ENCODE results near the gene NFATC1.
A peak's percentile ranks its signal among the peaks of the same experiment; 100 is the strongest.

The NFATC1 gene

DNA sequence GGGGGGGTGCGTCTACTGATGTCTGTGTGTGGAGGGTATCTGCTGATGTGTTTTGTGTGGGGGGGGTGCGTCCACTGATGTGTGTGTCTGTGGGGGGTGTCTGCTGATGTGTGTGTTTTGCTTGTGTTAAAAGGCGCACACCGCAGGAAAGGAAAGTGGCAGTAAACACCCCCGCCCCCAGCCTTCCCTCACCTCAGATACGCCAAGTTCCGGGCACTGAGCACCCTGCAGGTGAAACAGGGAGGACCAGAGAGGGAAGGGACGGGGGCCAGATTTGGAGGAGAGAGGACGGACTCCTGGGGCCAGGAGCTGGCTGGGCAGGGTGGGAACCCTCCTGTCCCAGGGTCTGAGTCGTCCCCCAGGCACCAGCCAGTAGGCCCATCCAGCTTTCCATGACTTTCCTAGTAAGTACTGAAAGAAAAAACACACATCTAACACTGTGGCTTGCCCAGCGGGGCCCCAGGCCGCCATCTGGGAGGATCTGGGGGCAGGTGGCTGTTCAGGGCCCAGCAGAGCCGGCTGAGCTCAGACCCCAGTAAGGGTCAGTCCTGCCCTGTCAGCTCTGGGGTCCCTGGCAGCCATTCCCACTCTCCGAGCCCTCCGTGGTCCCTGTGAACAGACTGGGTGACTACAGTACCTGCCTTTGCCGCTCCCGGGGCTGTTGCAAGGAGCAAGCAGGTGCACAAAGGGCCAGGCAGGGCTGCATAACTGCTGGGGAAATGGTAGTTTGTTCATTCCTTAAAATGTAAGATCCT, 126.9 kb downstream of the NFATC1 start:
- no peak for DNase-seq (ENCODE audit: low spot score)

DNA sequence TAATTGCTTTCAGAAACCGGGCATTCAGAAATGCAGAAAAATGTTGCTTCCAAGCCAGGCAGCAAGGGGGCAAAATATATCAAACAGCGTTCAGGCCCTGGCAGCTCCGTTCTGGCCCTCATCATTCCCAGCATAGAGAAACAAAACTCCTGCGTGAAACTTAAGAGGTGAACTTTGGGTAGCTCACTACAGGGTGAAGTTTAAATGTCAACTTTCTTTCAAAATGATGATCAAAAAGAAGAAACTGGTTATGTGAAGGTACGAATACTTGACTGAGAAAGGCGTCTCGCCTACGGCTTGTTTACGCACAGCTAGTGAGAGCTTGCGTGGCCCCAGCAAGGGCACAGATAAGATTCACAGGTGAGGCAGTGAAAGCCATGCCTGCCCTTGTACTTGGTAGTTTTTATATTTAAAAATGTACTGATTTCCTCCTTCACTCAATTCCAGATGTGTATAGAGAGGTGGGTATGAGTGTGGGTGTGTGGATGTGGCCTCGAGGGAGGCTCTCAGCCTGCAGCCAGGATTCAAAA, 127.5 kb downstream of the NFATC1 start:
- DNase-seq (ENCODE audit: low spot score), result no peak

DNA sequence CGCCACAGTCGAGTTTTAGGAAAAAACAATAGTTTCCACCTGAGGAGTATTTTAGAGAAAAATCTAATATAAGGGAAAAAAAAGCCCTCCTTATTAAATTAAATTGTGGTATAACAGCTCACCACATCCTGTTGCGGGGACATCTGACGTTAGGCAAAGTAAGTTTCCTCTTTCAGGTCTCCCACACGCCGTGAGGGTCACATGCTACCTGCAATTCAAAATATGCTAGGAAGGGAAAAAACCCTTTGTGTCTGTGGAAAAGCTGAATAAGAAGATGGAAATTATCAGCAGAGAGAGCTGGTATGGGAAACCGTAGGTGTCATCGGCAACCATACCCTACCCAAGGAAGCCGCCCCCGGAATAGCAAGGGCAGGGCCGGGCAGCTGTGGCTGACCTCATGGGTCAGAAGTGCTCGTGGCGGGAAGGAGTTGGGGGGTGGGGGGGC, 128.0 kb downstream of the NFATC1 start:
- no peak for DNase-seq (ENCODE audit: low spot score)

DNA sequence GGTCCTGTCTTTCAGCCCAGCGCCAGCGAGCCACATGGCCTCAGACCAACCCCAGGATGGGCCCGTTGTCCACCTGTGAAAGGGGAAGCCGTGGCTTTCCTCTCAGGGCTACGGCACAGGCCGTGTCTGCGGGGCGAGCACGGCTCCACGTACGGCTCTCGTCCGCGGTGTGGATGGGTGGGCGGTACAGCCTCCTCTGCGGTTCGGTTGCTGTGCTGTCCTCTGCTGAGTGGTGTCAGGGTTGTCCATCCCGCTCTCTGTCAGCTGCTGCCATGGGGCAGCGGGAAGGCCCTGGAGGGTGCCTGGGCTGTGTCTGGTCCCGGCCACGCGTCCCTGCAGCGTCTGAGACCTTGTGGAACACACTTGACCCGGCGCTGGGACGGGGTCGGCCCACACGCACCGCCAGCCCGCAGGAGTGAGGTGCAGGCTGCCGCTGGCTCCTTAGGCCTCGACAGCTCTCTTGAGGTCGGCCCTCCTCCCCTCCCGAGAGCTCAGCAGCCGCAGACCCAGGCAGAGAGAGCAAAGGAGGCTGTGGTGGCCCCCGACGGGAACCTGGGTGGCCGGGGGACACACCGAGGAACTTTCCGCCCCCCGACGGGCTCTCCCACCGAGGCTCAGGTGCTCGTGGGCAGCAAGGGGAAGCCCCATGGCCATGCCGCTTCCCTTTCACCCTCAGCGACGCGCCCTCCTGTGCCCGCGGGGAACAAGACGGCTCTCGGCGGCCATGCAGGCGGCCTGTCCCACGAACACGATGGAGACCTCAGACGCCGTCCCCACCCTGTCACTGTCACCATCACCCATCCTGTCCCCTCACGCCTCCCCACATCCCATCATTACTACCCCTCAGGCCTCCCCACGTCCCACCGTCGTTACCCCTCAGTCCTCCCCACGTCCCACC, 128.7 kb downstream of the NFATC1 start:
- DNase-seq (ENCODE audit: low spot score), result no peak

DNA sequence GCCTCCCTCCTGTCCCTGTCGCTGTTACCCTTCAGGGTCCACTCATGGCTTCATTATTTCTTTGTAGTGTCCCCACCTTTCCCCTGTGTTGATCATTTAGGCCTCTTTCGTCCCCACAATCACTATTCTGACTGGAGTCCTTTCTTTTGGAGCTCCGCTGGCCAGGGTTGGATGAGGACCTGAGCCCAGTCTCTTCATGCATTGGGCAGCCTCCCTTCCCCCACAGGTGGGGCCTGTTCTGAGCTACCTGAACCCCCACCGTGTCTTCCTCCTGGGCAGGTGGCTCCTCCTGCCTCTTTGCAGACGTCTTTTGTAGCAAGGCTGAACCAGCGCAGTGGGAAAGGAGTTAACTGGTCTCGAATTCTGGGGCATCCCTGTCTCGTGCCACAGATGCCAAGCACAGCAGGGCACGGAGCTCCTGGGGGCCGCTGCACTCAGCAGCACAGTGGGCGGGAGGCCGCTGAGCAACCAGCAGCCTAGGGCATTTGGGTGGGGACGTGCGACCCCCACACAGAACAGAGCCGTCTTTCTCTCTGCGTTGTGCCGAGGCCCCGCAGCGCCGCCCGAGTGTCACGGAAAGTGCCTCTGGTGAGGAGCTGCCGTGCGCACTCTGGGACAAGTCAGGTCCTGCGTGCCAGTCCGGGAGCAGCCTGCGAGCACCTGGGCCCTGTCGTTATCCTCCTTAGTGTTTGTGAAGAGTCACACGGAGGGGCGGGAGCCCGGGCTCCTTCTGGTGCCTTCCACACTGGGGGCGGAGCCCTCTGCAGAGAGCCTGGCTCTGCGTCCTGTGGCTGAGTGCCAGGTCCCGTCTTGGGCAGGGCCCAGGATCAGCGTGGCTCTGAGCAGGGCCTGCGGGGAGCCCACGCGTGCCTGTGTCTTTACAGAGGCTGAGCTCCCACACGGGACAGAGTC, 130.1 kb downstream of the NFATC1 start:
- peak; percentile 65 for DNase-seq (ENCODE audit: low spot score)

DNA sequence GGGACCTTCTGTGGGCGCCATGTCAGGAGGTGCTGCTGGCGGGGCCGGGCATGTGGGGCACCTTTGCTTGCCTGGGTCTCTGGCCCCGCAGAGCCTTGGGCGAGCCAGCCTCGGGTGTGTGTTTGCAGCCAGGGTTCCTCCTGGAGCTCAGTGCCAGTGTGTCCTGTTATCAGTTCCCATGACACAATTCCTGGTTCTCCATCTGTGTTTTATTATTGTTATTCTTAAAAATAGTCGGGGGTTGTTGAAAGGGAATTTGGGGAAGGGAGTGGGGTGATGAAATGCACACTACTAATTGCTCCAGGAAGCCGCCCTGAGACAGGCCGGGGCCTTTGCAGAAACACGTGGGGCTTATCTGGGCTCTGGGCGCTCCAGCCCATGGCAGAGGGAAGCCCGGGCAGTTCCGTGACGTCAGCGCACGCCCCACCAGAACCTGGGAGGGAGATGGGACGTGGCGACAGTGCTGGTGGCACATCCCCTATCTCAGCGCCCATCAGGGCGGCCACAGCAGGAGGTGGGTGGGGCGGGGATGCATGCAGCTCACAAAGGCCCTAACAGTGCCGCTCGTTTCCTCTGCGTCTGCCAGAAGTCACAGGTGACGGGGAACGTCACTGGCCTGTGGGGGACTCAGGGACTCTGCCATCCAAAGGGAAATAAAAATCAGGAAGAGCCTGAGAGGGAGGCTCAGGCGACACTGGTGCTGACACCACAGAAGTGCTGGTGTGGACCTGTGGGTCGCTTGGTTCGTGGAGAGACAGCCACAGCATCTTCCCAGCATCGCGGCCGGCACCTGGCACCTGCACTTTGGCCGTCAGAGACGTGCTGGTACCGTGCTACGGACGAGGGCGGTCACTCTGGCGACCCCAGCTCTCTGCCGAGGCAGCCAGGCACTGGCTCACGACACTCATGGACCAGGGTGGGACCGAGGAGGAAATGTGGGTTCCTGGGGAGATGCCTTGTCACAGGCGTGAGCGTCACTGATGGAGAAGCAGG, 131.0 kb downstream of the NFATC1 start:
- no peak for DNase-seq (ENCODE audit: low spot score)

DNA sequence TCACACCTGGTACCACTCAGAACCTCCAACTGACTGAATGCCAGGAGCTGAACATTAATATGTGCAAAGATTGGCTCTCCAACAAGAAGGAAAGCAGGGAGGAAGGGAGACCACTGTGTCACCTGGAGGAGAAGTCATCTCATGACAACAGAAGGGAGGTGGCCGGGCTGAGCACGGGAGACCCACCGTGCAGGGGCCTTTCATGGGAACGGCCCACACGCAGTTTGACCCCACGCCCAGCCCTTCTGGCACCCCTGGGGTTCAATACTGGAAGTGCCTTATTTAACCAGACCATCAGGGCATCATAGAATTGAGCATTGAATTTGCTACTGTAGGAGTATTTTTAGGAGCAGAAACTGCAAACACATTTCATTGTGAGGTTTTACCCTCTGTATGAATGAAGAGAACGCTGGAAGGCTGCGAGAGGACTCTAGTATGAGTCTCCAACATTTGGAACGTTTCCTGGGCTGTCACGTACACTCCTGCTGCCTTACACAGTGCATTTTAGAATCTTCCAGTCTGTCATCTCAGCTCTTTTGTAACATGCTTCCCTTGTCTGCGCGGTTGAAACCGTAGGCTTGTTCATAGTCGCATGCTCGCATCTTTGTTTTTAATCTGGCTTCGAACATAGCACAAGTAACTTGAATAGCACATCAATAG, 132.1 kb downstream of the NFATC1 start:
- no peak for DNase-seq (ENCODE audit: low spot score)

DNA sequence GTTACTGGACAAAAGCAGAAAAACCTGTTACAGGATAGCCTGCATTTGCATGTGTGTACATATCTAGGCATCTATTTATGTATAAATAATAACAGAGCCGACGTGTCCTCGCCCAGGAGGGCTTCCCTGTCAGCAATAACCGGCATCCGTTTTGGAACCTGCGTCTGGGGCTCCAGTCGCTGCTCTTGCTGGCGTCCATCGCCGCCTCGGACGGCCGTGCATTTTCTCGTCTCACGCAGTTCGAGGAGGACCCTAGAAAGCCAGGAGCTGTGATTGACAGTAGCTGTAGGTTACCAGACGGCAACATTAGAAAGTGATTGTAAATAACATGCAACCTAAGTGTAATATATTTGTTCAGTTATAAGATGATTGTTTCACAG, 132.6 kb downstream of the NFATC1 start:
- DNase-seq (ENCODE audit: low spot score), result no peak

DNA sequence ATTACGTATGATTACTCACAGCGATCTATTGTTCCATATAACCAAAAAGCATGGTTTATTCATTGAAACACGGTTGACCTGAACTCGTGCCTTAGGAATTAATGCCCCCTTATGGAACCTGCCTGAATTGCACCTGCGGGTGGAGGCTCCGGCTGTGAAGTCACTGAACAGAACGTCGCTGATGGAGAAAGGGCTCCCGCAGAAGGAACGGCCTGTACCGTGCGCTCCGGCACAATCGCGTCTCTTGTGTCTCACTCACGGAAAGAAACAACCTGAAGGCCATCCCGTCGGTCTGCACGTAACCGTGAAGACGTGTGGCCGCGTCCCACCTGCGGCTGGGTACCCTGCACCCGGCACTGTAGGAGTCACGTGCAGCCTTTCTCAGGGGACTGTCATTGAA, 133.1 kb downstream of the NFATC1 start:
- peak; percentile 86 for DNase-seq (ENCODE audit: low spot score)

DNA sequence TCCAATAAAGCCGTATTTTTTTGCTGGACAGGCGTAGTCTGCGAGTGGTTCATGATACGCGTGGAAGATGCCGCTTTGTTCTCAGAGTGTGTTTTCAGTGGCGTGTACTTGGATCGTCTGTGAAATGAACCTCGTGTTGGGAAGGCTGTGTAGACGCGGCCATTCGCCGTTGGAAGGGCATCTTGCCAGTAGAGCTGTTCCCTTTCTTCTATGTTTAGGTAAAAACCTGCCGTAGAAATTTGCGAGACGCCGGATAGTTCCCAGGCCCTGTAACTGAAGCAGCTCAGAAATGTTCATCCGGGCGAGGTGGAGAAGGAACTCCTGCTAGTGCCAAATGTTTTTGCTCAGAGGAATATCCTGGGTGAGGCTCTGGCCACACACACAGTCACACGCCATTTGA, 133.6 kb downstream of the NFATC1 start:
- DNase-seq (ENCODE audit: low spot score), result no peak

DNA sequence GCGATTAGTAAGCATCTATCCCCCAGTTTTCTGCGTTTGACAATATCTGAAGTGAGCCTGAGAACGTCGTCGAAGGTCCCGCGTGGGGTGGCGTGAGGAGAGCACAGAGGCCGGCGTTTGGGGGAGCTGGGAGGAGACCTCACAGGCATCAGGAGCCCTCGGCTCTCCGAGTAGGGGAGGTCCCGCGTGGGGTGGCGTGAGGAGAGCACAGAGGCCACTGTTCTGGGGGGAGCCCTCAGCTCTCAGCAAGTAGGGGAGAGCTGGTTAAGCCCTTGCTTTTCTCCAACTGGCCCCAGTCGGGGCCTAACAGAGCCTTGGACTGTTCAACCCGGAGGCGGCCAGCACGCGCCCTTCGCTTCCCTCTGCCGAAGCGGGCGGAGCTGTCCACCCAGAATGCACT, 134.3 kb downstream of the NFATC1 start:
- no peak for DNase-seq (ENCODE audit: low spot score)

DNA sequence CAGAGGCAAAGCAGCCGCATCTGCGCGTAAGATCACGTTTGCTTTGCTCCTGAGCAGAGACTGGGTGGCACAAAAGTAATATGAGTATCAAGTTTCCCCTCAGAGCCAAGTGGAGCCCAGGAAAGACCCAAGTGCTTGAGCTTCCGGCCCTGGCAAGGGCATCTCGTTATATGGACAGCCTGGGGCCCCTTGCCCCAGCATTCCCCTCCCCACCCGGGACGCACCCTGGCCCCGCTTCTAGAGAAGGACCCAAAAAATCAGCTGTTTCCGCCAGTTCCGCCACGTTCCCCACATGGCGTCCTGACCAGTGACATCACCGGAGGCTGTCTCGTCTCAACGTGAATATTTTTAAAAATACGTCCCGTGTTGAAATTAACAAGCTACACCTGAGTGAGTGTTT, 135.1 kb downstream of the NFATC1 start:
- DNase-seq (ENCODE audit: low spot score), result no peak

DNA sequence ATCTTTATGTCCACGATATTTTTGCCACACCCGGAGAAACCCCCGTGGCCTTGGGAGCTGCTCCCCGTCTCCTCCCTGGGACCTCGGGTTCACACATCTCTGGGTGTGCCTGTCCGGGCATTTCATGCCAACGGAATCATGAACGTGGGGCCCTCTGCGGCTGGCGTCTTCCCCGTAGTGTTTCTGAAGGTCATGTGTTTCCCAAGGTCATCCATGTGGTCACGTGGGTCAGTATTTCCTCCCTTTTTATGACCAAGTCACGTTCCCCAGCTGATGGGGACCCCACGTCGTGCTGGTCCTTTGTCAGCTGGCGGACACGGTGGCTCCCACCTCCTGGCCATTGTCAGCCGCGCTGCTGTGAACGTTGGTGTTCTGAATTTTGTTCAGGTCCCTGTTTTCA, 135.7 kb downstream of the NFATC1 start:
- DNase-seq (ENCODE audit: low spot score), result no peak

DNA sequence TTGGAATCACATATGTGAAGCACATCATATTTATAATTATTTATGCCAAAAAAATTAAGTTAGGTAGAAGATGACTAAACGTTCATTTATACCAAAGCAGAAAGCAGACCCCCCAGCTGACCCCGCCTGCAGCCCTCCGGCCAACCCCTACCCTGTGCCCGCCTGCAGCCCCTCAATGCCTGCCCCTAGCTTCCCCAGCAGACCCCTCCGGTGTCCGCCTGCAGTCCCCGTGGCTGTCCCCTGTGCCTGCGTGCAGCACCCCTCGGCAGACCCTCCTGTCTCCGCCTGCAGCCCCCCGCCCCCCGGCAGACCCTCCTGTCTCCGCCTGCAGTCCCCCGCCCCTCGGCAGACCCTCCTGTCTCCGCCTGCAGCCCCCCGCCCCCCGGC, 136.2 kb downstream of the NFATC1 start:
- DNase-seq (ENCODE audit: low spot score), result no peak

DNA sequence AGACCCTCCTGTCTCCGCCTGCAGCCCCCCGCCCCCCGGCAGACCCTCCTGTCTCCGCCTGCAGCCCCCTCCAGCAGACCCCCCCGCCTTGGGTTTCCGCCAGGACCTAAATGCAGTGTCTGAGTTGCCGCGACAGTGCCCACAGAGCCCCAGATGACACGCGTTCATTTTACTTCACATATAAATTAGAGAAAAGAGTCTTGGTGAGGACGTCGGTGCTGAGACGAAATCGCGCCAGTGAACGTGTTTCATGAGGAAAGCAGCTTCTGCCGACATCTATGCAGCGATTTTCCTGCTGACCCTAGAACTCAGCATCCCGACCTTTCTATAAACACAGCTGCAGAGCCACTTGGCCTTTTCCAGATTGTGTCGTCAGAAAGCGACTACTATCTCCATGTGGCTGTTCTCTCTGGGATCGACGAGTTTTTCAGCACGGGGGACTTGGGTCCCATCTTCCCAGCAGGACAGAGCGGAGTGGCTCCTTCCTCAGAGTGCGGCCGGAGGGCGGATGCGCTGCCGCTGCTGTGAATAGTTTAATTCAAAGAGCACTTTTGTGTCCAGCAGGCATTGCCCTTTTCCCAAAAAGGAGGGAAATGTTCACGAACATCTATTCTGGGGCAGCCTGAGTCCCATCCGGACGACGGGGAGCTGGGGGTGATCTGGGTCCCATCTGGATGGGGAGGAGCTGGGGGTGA, 136.7 kb downstream of the NFATC1 start:
- peak; percentile 34 for DNase-seq (ENCODE audit: low spot score)

DNA sequence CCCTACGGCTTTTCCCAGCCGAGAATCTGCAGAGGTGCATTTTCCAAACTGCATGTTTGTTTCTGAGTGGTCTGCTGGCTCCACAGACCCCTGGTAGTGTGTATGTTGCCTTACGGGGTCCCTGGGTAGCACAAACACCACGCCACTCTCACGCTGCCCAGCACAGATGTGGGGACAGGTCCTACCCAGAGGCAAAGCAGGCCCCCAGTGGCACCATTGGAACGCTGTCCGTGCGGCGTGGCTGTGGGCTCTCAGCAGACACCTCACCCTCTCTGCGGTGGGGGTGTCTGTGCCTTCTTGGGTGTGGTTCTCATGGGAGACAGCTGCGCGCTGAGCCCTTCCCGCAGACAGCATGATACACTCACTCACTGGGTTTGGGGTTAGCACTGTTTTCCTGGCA, 137.4 kb downstream of the NFATC1 start:
- no peak for DNase-seq (ENCODE audit: low spot score)

DNA sequence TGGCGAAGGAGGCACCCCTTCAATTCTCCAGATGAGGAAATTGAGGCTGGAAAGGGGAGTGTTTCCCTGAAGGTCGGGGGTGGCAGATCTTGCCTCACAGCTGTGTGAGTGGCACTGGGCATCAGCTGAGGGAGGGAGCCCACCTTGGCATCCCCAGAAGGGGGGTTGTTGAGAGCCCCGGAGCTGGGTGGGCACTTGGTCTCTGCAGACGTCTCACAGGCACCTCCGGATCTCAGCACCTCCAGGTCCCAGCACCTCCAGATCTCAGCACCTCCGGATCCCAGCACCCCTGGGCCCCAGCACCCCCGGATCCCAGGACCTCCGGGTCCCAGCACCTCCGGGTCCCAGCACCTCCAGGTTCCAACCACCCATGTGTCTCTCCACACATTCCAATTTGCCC, 137.9 kb downstream of the NFATC1 start:
- DNase-seq (ENCODE audit: low spot score), result no peak

DNA sequence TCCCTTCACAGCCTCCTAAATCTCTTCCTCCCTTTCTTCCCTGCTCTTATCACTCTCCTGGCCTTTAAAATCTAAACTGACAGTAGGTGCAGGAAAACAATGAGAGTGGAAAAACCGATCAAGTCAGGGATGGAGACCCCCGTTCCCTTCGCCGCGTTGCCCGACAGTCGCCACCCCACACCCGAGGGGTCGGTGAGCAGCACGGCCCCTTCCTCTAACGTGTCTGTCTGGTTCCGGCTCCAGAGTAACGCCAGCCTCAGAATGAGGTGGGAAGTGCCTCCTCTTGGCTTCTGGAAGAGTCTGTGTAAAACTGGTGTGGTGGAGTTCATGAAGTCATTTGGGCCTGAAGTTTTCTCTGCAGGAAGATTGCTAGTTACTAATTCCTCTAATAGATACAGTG, 138.6 kb downstream of the NFATC1 start:
- no peak for DNase-seq (ENCODE audit: low spot score)

DNA sequence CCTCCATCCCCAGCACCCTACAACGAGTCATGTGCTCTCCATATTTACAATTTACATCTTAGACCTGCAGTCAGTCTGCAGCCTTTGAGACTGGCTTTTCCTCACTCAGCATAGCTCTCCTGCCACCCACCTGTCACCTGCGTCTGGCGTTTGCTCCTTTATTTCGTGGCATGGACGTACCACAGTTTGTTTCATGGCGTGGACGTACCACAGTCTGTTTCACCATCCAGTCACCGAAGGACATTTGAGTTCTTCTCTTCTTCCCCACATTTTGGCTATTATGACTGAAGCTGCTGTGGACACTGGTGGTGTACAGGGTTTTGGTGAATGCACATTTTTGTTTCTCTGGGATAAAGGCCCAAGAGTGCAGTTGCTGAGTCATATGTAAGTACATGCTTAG, 142.0 kb downstream of the NFATC1 start:
- DNase-seq (ENCODE audit: low spot score), result no peak

DNA sequence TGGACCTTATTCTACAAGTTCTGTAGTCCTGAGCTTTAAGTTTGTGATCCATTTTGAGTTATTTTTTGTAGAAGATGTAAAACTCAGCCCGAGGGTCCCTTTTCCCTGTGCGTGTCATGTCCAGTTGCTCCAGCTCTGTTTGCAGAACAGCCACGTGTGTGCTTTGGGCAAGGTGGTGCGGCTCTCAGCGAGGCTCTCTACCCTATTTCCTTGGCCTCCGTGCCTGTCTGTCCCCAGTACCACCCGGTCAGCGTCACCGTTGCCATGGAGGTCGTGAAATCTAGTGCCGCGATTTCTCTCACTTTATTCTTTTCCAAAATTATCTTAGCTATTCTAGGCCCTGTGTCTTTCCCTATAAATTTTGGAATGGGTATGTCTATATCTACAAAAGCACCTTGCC, 142.9 kb downstream of the NFATC1 start:
- DNase-seq (ENCODE audit: low spot score), result no peak

All from AG08396 (cell line).